Eye (tissue), 1 donor: ENCODE results near the gene CIAPIN1.

Experiments
- DNase-seq: peaks from one replicate; pipeline ENCODE4 v3.0.0-alpha.2; 2015

The CIAPIN1 gene

GRCh38 chr16:57381791-57382534 is 65.2 kb downstream of the CIAPIN1 start:
- DNase-seq, result no peak

- DNase-seq, result no peak
Observed at GRCh38 chr16:57380671-57381462, 66.3 kb downstream of the CIAPIN1 start.

DNA sequence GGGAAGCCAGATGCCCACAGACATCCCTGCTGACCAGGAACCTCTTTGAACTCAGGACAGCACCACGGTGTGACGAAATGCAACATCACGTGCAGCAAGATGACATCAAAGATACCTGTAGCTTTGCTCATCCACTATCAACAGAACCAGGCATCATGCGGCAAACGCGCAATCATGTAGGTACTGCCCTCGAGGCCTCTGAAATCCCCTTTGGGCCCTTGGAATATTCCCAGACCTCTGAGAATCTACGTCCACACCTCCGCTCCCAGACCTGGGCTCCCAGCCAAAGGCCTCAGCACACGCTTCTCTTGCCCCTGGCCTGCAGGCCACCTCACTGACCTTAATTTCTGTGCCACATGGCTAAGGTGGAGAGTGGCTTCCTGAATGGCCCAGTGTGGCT is 67.6 kb downstream of the CIAPIN1 start:
- no peak for DNase-seq
